ENCODE data around the gene UTP4. TPM values are rescaled to one million over a fixed set of nuclear protein-coding genes. Genes with fewer than 3 reads are reported as not detected.

UTP4 gene
- total and polyA plus RNA-seq, 2 of the 8 experiments (the other 6 are each of a cell fraction or from before 2014, with no cell fraction given) = 101 to 118 TPM

DNA sequence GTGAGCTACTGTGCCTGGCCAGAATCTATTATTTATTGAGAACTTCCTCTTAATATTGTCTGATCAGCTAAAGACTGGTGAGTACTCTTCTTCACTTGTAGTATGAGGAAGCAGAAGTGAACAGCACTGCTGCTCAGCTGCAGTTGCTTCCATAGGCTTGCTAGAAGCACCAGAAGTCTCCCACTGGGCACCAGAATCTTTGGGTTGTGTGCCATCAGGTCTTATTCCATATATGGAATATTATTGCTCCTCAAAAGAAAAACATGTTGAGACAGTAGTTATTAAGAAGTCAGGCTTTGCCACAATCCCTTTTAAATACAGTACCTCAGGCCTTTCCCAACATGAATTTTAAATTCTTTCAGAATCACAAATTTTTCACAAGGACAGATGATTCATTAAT lies 71.7 kb downstream of the UTP4 start:
- CTCF ChIA-PET (ENCODE audit: partially characterized antibody) = interaction anchor here (1.5 kb wide), 1 partner anchor 83 kb away, joined by 3 read pairs; no protein-coding TSS in a partner anchor

More for the DNA sequence above, 71.7 kb downstream of the UTP4 start:
- Histone ChIP-seq H3K56ac (replicated peaks; ENCODE audit: insufficient read length, low read depth, low read length) (no peak overlapping the region), H3K79me2 (ENCODE audit: control insufficient read depth in 1 of 2, insufficient read depth in 2 of 2, low read length in 2 of 2) (peaks cover 0 to 8% of the 10 kb centered on the region in 2 experiments; a peak in 1 of 4 replicates), H2AFZ (ENCODE audit: low read length) (no peak overlapping the region), H3K23ac (ENCODE audit: insufficient read length) (no peak overlapping the region), H2BK120ac (replicated peaks; ENCODE audit: low read depth, low read length) (no peak overlapping the region), H4K20me1 (replicated peaks in 1 of 2; ENCODE audit: control insufficient read depth in 1 of 2, insufficient read depth in 2 of 2, low read length in 2 of 2) (peaks cover 0 to 2% of the 10 kb centered on the region in 2 experiments), H2BK5ac (ENCODE audit: low read depth, low read length) (no peak overlapping the region), H2AK5ac (ENCODE audit: low read depth, low read length) (no peak overlapping the region), H3K23me2 (ENCODE audit: low read depth, low read length) (no peaks in the 10 kb centered on the region), H3K4ac (replicated peaks; ENCODE audit: insufficient read length, low read depth, low read length) (no peak overlapping the region), H3K27ac (ENCODE audit: low read depth, low read length) (no peak overlapping the region), H3K79me1 (ENCODE audit: low read depth, low read length) (peaks cover 2% of the 10 kb centered on the region; the same call in 1 of the 2 replicates), H2BK15ac (ENCODE audit: low read length) (no peak overlapping the region), H3K27me3 (replicated peaks in 1 of 4; ENCODE audit: control insufficient read depth in 3 of 4, extremely low read depth in 1 of 4, insufficient read depth in 3 of 4, low read length in 3 of 4) (no peaks in the 10 kb centered on the region), H3K18ac (ENCODE audit: extremely low read depth, low read length) (no peak overlapping the region), H3K4me3 (ENCODE audit: extremely low read depth in 1 of 4, insufficient read depth in 2 of 4, low read depth in 3 of 4, low read length in 4 of 4) (no peak overlapping the region), H4K5ac (ENCODE audit: insufficient read length, low read depth, low read length) (no peak overlapping the region), H2BK12ac (ENCODE audit: low read depth, low read length) (no peak overlapping the region), H3K9me3 (ENCODE audit: insufficient read depth in 2 of 2, low read depth in 1 of 2, low read length in 1 of 2) (no peaks in the 10 kb centered on the region), H3K4me1 (replicated peaks in 1 of 4; ENCODE audit: control insufficient read depth in 3 of 4, insufficient read depth in 4 of 4, low read length in 3 of 4) (no peaks in the 10 kb centered on the region), H3K36me3 (ENCODE audit: control insufficient read depth in 2 of 4, insufficient read depth in 4 of 4, low read length in 3 of 4) (no peaks in the 10 kb centered on the region), H4K8ac (ENCODE audit: extremely low read depth, insufficient read depth, low read length) (no peak overlapping the region), H3K14ac (ENCODE audit: insufficient read length) (no peak overlapping the region), H3K4me2 (ENCODE audit: insufficient read depth in 1 of 2, low read depth in 2 of 2, low read length in 2 of 2) (no peak overlapping the region), H3K9ac (replicated peaks in 1 of 4; ENCODE audit: extremely low read depth in 1 of 4, low read depth in 3 of 4, low read length in 3 of 4) (no peak overlapping the region), H4K91ac (replicated peaks; ENCODE audit: insufficient read length, low read length) (no peak overlapping the region), H2BK20ac (ENCODE audit: low read length) (no peak overlapping the region)
- TF ChIP-seq PHF8 (conservative IDR thresholded peaks at IDR 0.05; ENCODE audit: low read depth, low read length) (no peak), USF2 (IDR thresholded peaks at IDR 0.05; ENCODE audit: low read length) (no peak), FOSL1 (IDR thresholded peaks at IDR 0.05; ENCODE audit: insufficient read depth, low read depth, low read length) (no peak), CHD1 (IDR thresholded peaks at IDR 0.05; ENCODE audit: low read depth, low read length) (no peak), SAP30 (IDR thresholded peaks at IDR 0.05; ENCODE audit: insufficient read depth, insufficient replicate concordance, low read length) (no peak), ASH2L (IDR thresholded peaks at IDR 0.05; ENCODE audit: low read length) (no peak), JUN (IDR thresholded peaks at IDR 0.05; ENCODE audit: low read depth, low read length) (no peak), KDM4A (IDR thresholded peaks at IDR 0.05; ENCODE audit: low read depth, low read length, severe bottlenecking) (no peak), TCF12 (IDR thresholded peaks at IDR 0.05; ENCODE audit: low read depth, low read length) (no peak)
- TF ChIP-seq, protein P1, sequence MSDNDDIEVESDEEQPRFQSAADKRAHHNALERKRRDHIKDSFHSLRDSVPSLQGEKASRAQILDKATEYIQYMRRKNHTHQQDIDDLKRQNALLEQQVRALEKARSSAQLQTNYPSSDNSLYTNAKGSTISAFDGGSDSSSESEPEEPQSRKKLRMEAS (IDR thresholded peaks at IDR 0.05) = no peak
- POLR2A ChIA-PET (ENCODE audit: partially characterized antibody) = interaction anchor here (1.7 kb wide), 1 partner anchor 9 kb away, joined by 3 read pairs; no protein-coding TSS in a partner anchor
- DNase-seq (ENCODE audit: low read depth in 1 of 2, low spot score in 2 of 2) (no peak), FAIRE-seq (no peak)

Data from H1 (cell line).